Brain microvascular endothelial cell (primary cell): Measurements from ENCODE around the gene TP53BP1.

ENCODE experiments used
- DNase-seq: peaks from one replicate; pipeline ENCODE4 v3.0.0-alpha.2; 2020
- H3K27ac ChIP-seq: fragments of 250-450 bp; sonication (Bioruptor Pico); 2 replicates; pipeline ENCODE4 v1.5.1; 2020; ENCODE audit warnings: mild to moderate bottlenecking, moderate library complexity
- H3K27me3 ChIP-seq: fragments of 250-450 bp; sonication (Bioruptor Pico); replicated peaks from 2 replicates; pipeline ENCODE4 v1.5.1; 2020; ENCODE audit warnings: mild to moderate bottlenecking
- H3K36me3 ChIP-seq: fragments of 250-450 bp; sonication (Bioruptor Pico); replicated peaks from 2 replicates; pipeline ENCODE4 v1.5.1; 2020; ENCODE audit warnings: mild to moderate bottlenecking
- H3K4me3 ChIP-seq: 2 replicates; pipeline ENCODE4 v1.5.1; 2011; ENCODE audit warnings: low read depth, mild to moderate bottlenecking, control low read depth, low read length, moderate library complexity
- in situ Hi-C: cut with HindIII; loops from 2 replicates; pipeline ENCODE4 v1.10.0; 2017; ENCODE audit warnings: low sequenced_read_pairs, low pct_ligation_motif_present
- TF ChIP-seq, protein P1 (sequence below): IDR thresholded peaks from 2 replicates; pipeline ENCODE4 v1.5.1; 2011; ENCODE audit warnings: low read depth, mild to moderate bottlenecking, moderate library complexity, low read length, control low read depth, inconsistent platforms; ENCODE audit errors: missing control alignments

TP53BP1 gene

DNA sequence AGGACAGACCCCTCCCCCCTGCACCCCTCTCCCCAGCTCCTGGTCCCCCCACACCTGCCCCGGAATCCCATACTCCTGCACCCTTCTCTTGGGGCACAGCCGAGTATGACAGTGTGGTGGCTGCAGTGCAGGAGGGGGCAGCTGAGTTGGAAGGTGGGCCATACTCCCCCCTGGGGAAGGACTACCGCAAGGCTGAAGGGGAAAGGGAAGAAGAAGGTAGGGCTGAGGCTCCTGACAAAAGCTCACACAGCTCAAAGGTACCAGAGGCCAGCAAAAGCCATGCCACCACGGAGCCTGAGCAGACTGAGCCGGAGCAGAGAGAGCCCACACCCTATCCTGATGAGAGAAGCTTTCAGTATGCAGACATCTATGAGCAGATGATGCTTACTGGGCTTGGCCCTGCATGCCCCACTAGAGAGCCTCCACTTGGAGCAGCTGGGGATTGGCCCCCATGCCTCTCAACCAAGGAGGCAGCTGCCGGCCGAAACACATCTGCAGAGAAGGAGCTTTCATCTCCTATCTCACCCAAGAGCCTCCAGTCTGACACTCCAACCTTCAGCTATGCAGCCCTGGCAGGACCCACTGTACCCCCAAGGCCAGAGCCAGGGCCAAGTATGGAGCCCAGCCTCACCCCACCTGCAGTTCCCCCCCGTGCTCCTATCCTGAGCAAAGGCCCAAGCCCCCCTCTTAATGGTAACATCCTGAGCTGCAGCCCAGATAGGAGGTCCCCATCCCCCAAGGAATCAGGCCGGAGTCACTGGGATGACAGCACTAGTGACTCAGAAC lies 34.3 kb upstream of the TP53BP1 start:
- Histone ChIP-seq H3K4me3 (no peak overlapping the region), H3K36me3 (peaks cover 21% of the 10 kb centered on the region), H3K27ac (no peak overlapping the region), H3K27me3 (no peaks in the 10 kb centered on the region)
- no peak for DNase-seq
- TF ChIP-seq, protein P1, sequence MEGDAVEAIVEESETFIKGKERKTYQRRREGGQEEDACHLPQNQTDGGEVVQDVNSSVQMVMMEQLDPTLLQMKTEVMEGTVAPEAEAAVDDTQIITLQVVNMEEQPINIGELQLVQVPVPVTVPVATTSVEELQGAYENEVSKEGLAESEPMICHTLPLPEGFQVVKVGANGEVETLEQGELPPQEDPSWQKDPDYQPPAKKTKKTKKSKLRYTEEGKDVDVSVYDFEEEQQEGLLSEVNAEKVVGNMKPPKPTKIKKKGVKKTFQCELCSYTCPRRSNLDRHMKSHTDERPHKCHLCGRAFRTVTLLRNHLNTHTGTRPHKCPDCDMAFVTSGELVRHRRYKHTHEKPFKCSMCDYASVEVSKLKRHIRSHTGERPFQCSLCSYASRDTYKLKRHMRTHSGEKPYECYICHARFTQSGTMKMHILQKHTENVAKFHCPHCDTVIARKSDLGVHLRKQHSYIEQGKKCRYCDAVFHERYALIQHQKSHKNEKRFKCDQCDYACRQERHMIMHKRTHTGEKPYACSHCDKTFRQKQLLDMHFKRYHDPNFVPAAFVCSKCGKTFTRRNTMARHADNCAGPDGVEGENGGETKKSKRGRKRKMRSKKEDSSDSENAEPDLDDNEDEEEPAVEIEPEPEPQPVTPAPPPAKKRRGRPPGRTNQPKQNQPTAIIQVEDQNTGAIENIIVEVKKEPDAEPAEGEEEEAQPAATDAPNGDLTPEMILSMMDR: no peak
- in situ Hi-C loops: no loop called here

DNA sequence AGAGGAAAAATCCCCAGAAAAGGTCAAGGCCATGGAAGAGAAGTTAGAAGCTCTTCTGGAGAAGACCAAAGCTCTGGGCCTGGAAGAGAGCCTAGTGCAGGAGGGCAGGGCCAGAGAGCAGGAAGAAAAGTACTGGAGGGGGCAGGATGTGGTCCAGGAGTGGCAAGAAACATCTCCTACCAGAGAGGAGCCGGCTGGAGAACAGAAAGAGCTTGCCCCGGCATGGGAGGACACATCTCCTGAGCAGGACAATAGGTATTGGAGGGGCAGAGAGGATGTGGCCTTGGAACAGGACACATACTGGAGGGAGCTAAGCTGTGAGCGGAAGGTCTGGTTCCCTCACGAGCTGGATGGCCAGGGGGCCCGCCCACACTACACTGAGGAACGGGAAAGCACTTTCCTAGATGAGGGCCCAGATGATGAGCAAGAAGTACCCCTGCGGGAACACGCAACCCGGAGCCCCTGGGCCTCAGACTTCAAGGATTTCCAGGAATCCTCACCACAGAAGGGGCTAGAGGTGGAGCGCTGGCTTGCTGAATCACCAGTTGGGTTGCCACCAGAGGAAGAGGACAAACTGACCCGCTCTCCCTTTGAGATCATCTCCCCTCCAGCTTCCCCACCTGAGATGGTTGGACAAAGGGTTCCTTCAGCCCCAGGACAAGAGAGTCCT lies 33.4 kb upstream of the TP53BP1 start:
- DNase-seq: no peak
- Histone ChIP-seq H3K27ac (no peak overlapping the region), H3K4me3 (no peak overlapping the region), H3K27me3 (no peaks in the 10 kb centered on the region), H3K36me3 (peaks cover 29% of the 10 kb centered on the region)
- in situ Hi-C loops: no loop called here
- TF ChIP-seq, protein P1: no peak

DNA sequence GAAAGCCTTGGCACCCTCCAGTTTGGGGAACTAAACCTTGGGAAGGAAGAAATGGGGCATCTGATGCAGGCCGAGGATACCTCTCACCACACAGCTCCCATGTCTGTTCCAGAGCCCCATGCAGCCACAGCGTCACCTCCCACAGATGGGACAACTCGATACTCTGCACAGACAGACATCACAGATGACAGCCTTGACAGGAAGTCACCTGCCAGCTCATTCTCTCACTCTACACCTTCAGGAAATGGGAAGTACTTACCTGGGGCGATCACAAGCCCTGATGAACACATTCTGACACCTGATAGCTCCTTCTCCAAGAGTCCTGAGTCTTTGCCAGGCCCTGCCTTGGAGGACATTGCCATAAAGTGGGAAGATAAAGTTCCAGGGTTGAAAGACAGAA lies 32.2 kb upstream of the TP53BP1 start:
- in situ Hi-C loops: no loop called here
- H3K4me3 ChIP-seq: no peak overlapping the region
- no peak for DNase-seq
- TF ChIP-seq, protein P1: no peak
- peaks cover 37% of the 10 kb centered on the region for H3K36me3 ChIP-seq
- no peaks in the 10 kb centered on the region for H3K27me3 ChIP-seq
- no peak overlapping the region for H3K27ac ChIP-seq

GRCh38 chr15:43524254-43524845 lies 31.4 kb upstream of the TP53BP1 start:
- Histone ChIP-seq H3K27me3 (no peaks in the 10 kb centered on the region), H3K4me3 (no peak overlapping the region), H3K36me3 (peaks cover 37% of the 10 kb centered on the region), H3K27ac (no peak overlapping the region)
- DNase-seq: no peak
- in situ Hi-C loops: no loop called here
- TF ChIP-seq, protein P1: no peak

DNA sequence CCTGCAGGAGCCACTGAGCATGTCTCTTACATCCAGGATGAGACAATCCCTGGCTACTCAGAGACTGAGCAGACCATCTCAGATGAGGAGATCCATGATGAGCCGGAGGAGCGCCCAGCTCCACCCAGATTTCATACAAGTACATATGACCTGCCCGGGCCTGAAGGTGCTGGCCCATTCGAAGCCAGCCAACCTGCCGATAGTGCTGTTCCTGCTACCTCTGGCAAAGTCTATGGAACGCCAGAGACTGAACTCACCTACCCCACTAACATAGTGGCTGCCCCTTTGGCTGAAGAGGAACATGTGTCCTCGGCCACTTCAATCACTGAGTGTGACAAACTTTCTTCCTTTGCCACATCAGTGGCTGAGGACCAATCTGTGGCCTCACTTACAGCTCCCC lies 30.7 kb upstream of the TP53BP1 start:
- TF ChIP-seq, protein P1: no peak
- Histone ChIP-seq H3K36me3 (peaks cover 37% of the 10 kb centered on the region), H3K27me3 (no peaks in the 10 kb centered on the region), H3K4me3 (no peak overlapping the region), H3K27ac (no peak overlapping the region)
- in situ Hi-C loops: no loop called here
- DNase-seq: no peak
